HEK293 (cell line): ENCODE measurements around the gene BBX.

Source experiments
- CTCF ChIP-seq: fragments of 450-650 bp; formaldehyde crosslinking; IDR thresholded peaks from 2 replicates; pipeline ENCODE4 v1.5.1; 2016; ENCODE audit warnings: missing biosample characterization, missing genetic modification characterization
- IKZF3 ChIP-seq: fragments of 450-650 bp; IDR thresholded peaks from 2 replicates; pipeline ENCODE4 v1.5.0; 2018; ENCODE audit warnings: missing biosample characterization, mild to moderate bottlenecking, missing genetic modification characterization, moderate library complexity
- ZEB2 ChIP-seq: fragments of 450-650 bp; formaldehyde crosslinking; IDR thresholded peaks from 2 replicates; pipeline ENCODE4 v1.5.1; 2016; ENCODE audit warnings: missing biosample characterization, missing genetic modification characterization
- ZFP3 ChIP-seq: fragments of 450-650 bp; formaldehyde crosslinking; IDR thresholded peaks from 2 replicates; pipeline ENCODE4 v1.5.1; 2016; ENCODE audit warnings: low read depth, missing biosample characterization, missing genetic modification characterization
- ZNF148 ChIP-seq: fragments of 450-650 bp; formaldehyde crosslinking; IDR thresholded peaks from 2 replicates; pipeline ENCODE4 v1.5.0; 2017; ENCODE audit warnings: missing biosample characterization, missing genetic modification characterization, borderline replicate concordance
- ZNF221 ChIP-seq: fragments of 450-650 bp; formaldehyde crosslinking; IDR thresholded peaks from 2 replicates; pipeline ENCODE4 v1.5.1; 2017; ENCODE audit warnings: missing biosample characterization, missing genetic modification characterization, borderline replicate concordance
- ZNF23 ChIP-seq: fragments of 450-650 bp; formaldehyde crosslinking; IDR thresholded peaks from 2 replicates; pipeline ENCODE4 v1.5.1; 2016; ENCODE audit warnings: missing biosample characterization, missing genetic modification characterization, borderline replicate concordance
- ZNF623 ChIP-seq: fragments of 450-650 bp; formaldehyde crosslinking; IDR thresholded peaks from 2 replicates; pipeline ENCODE4 v1.5.1; 2016; ENCODE audit warnings: missing biosample characterization, missing genetic modification characterization
- ZNF701 ChIP-seq: fragments of 450-650 bp; formaldehyde crosslinking; IDR thresholded peaks from 2 replicates; pipeline ENCODE4 v1.5.1; 2016; ENCODE audit warnings: missing biosample characterization, missing genetic modification characterization

- TF ChIP-seq ZNF23 (tag by site-specific recombination) (no peak), CTCF (no peak), ZNF148 (tag by site-specific recombination) (no peak), ZNF623 (tag by site-specific recombination) (no peak), IKZF3 (tag by site-specific recombination) (no peak), ZNF701 (no peak), ZFP3 (no peak), ZNF221 (no peak), ZEB2 (no peak)
Measured at GRCh38 chr3:107765524-107765923, 242.8 kb downstream of the BBX start.
